H1 (cell line): ENCODE measurements around the gene FMN2. TPM values are rescaled to one million over a fixed set of nuclear protein-coding genes. Genes with fewer than 3 reads are reported as not detected.

Experiments
- ATF2 ChIP-seq: IDR thresholded peaks from 2 replicates; pipeline ENCODE4 v1.6.1; 2012; ENCODE audit warnings: low read length, inconsistent platforms
- CBX5 ChIP-seq: fragments of 300-800, 300-1000 bp; sonication (generic); IDR thresholded peaks from 2 replicates; pipeline ENCODE4 v1.7.1; 2016; ENCODE audit warnings: antibody characterized with exemption, low read length, low read depth
- E2F6 ChIP-seq: IDR thresholded peaks from 2 replicates; pipeline ENCODE4 v1.6.1; 2012; ENCODE audit warnings: inconsistent platforms
- POU5F1 ChIP-seq: IDR thresholded peaks from 2 replicates; pipeline ENCODE4 v1.6.1; 2011; ENCODE audit warnings: low read depth, mild to moderate bottlenecking, low read length, moderate library complexity
- TBP ChIP-seq: IDR thresholded peaks from 2 replicates; pipeline ENCODE4 v1.6.1; 2011; ENCODE audit warnings: low read depth, low read length, improper control_type of control experiment
- polyA plus RNA-seq, 7 experiments: library from polyadenylated mRNA; depleted of rRNA in 3 of 7; stranded (reverse) in 5 of 7; unstranded in 2 of 7; fragments of >200 nt in 5 of 7; fragments of 200-250 nt in 2 of 7; gene quantifications; 1 replicate in 5 of 7; 2 replicates in 1 of 7; 4 replicates in 1 of 7; pipeline versions ENCODE4 v1.2.1 to v1.2.3, GENCODE V29; 2011 to 2013; ENCODE audit warnings: missing spikeins in 2 of 7, mixed read lengths in 2 of 7
- total RNA-seq: library from RNA; stranded (reverse); fragmentation: NEBNext Ultra II Directional; extraction: Animal tissue kit (Norgen Biotek cat#: 25700); gene quantifications from 2 replicates; pipeline ENCODE4 v1.2.1, GENCODE V29; 2021

The FMN2 gene
- total and polyA plus RNA-seq, 2 of the 8 experiments (the other 6 are each of a cell fraction or from before 2014, with no cell fraction given), result 0.83 to 2.0 TPM

- TF ChIP-seq E2F6 (no peak), POU5F1 (no peak), ATF2 (no peak), CBX5 (no peak), TBP (no peak)
Observed at GRCh38 chr1:240391660-240392260, 300.1 kb downstream of the FMN2 start (continued).
